DND-41 (cell line): ENCODE measurements around the gene SMARCA4.

ENCODE experiments used
- EZH2 ChIP-seq: IDR thresholded peaks from 3 replicates; pipeline ENCODE4 v1.6.1; 2012; ENCODE audit warnings: borderline replicate concordance, low read depth, mild to moderate bottlenecking, moderate library complexity, low read length, inconsistent platforms; ENCODE audit not compliant: severe bottlenecking
- TF ChIP-seq, protein P1 (sequence below): IDR thresholded peaks from 2 replicates; pipeline ENCODE4 v1.5.1; 2012; ENCODE audit warnings: borderline replicate concordance, low read length, moderate library complexity, mild to moderate bottlenecking; ENCODE audit not compliant: poor library complexity, severe bottlenecking; ENCODE audit errors: extremely low read depth

DNA sequence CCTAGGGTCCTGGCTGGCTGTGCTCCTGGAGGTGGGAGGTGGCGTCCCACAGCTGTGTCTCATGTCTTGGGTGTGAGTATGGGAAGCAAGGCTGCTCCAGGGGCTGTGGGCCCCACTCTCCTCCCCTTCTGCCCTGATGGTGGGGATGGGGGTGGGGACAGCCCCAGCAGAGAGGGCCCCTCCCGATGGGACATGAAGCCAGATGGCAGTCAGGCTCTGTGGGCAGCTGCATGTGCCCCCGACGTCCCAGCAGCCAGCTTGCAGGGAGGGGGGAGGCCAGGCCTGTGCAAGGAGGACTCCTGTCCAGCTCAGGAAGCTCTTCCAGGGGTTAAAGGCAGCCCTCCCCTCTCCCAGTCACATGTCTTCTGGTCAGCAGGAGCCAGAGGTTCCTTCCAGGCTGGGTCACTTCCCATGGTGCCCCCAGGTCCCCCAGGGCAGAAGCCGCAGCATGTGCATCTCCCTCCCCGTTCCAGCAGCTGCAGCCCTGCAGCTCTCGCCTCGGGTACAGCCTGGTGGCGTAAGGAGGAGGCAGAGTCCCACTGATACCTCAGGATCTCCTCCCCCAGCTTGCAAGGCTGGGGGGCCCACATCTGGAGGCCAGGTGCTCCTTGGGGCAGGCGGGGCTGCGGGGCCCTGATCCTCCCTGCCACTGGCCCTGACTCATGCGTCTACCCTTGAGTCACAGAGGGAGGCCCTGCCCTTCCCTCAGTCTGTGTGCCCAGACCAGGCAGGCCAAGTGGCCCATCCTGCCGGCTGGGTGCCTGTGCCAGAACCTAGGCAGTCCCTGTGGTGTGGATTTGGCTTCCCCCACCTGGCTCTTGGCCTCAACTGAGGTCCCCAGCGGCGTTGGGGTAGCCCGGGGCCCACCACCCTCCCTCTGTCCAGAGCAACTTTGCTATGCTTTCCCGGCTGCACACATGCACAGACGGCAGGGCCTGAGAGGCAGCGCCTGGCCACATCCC is 45.4 kb upstream of the SMARCA4 start:
- TF ChIP-seq, protein P1, sequence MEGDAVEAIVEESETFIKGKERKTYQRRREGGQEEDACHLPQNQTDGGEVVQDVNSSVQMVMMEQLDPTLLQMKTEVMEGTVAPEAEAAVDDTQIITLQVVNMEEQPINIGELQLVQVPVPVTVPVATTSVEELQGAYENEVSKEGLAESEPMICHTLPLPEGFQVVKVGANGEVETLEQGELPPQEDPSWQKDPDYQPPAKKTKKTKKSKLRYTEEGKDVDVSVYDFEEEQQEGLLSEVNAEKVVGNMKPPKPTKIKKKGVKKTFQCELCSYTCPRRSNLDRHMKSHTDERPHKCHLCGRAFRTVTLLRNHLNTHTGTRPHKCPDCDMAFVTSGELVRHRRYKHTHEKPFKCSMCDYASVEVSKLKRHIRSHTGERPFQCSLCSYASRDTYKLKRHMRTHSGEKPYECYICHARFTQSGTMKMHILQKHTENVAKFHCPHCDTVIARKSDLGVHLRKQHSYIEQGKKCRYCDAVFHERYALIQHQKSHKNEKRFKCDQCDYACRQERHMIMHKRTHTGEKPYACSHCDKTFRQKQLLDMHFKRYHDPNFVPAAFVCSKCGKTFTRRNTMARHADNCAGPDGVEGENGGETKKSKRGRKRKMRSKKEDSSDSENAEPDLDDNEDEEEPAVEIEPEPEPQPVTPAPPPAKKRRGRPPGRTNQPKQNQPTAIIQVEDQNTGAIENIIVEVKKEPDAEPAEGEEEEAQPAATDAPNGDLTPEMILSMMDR: no peak
- no peak for TF ChIP-seq EZH2
